GM12878 (cell line): ENCODE results near the gene GPC2. TPM values are rescaled to one million over a fixed set of nuclear protein-coding genes. Genes with fewer than 3 reads are reported as not detected.

Experiments used
- DPF2 ChIP-seq: fragments of 450-650 bp; IDR thresholded peaks from 2 replicates; pipeline ENCODE4 v1.6.1; 2017; ENCODE audit warnings: mild to moderate bottlenecking
- EED ChIP-seq: sonication (generic); IDR thresholded peaks from 2 replicates; pipeline ENCODE4 v1.6.1; 2016; ENCODE audit warnings: antibody characterized with exemption, low read depth
- EP300 ChIP-seq, 2 experiments: fragments of 150-350 bp in 1 of 2; IDR thresholded peaks; 2 replicates each; pipeline ENCODE4 v1.6.1; 2011 to 2012; ENCODE audit warnings: low read depth in 2 of 2, low read length in 2 of 2, borderline replicate concordance in 1 of 2, improper control_type of control experiment in 1 of 2, inconsistent platforms in 1 of 2; ENCODE audit not compliant: control insufficient read depth in 1 of 2
- GABPA ChIP-seq: IDR thresholded peaks from 2 replicates; pipeline ENCODE4 v1.6.1; 2014; ENCODE audit warnings: antibody characterized with exemption, low read depth, mild to moderate bottlenecking, inconsistent platforms
- GATAD2B ChIP-seq: fragments of 450-650 bp; conservative IDR thresholded peaks from 2 replicates; pipeline ENCODE4 v1.6.1; 2017; ENCODE audit warnings: low read depth, mild to moderate bottlenecking, moderate library complexity
- HDGF ChIP-seq: fragments of 450-650 bp; IDR thresholded peaks from 2 replicates; pipeline ENCODE4 v1.6.1; 2016; ENCODE audit warnings: antibody characterized with exemption
- IKZF1 ChIP-seq: fragments of 450-650 bp; conservative IDR thresholded peaks from 2 replicates; pipeline ENCODE4 v1.6.1; 2017; ENCODE audit warnings: antibody characterized with exemption, mild to moderate bottlenecking
- IKZF2 ChIP-seq, 2 experiments: fragments of 450-650 bp; IDR thresholded peaks; 2 replicates each; pipeline ENCODE4 v1.6.1; 2017; ENCODE audit warnings: mild to moderate bottlenecking in 2 of 2, moderate library complexity in 2 of 2
- MYB ChIP-seq: fragments of 150-350 bp; IDR thresholded peaks from 2 replicates; pipeline ENCODE4 v1.6.1; 2014; ENCODE audit warnings: mild to moderate bottlenecking, low read depth, low read length, borderline replicate concordance
- NFYA ChIP-seq: IDR thresholded peaks from 2 replicates; pipeline ENCODE4 v1.6.1; 2011; ENCODE audit warnings: low read depth, mild to moderate bottlenecking, low read length, improper control_type of control experiment, borderline replicate concordance
- PML ChIP-seq: IDR thresholded peaks from 2 replicates; pipeline ENCODE4 v1.6.1; 2012; ENCODE audit warnings: low read length, inconsistent platforms
- POLR2AphosphoS2 ChIP-seq: IDR thresholded peaks from 2 replicates; pipeline ENCODE4 v1.6.1; 2011; ENCODE audit warnings: low read depth, mild to moderate bottlenecking, low read length, improper control_type of control experiment, moderate library complexity
- RAD21 ChIP-seq: IDR thresholded peaks from 2 replicates; pipeline ENCODE4 v1.6.1; 2011; ENCODE audit warnings: mild to moderate bottlenecking, low read depth, low read length, moderate library complexity; ENCODE audit not compliant: insufficient read depth
- RAD51 ChIP-seq: fragments of 450-650 bp; IDR thresholded peaks from 2 replicates; pipeline ENCODE4 v1.6.1; 2016; ENCODE audit warnings: moderate library complexity, mild to moderate bottlenecking, inconsistent platforms
- RCOR1 ChIP-seq: conservative IDR thresholded peaks from 2 replicates; pipeline ENCODE4 v1.6.1; 2012; ENCODE audit warnings: low read depth, low read length, improper control_type of control experiment
- RFX5 ChIP-seq: IDR thresholded peaks from 2 replicates; pipeline ENCODE4 v1.6.1; 2011; ENCODE audit warnings: low read depth, low read length, improper control_type of control experiment
- RUNX3 ChIP-seq: IDR thresholded peaks from 2 replicates; pipeline ENCODE4 v1.6.1; 2012; ENCODE audit warnings: low read length, inconsistent platforms
- SMAD1 ChIP-seq: fragments of 450-650 bp; IDR thresholded peaks from 2 replicates; pipeline ENCODE4 v1.6.1; 2018; ENCODE audit warnings: mild to moderate bottlenecking, low read depth; ENCODE audit not compliant: partially characterized antibody
- SP1 ChIP-seq: IDR thresholded peaks from one replicate; pipeline ENCODE4 v1.6.1; 2011; ENCODE audit warnings: low read depth, low read length
- TAF1 ChIP-seq: IDR thresholded peaks from 2 replicates; pipeline ENCODE4 v1.6.1; 2011; ENCODE audit warnings: mild to moderate bottlenecking, low read depth, low read length, borderline replicate concordance
- TCF3 ChIP-seq: IDR thresholded peaks from 2 replicates; pipeline ENCODE4 v1.6.1; 2012; ENCODE audit warnings: low read depth, mild to moderate bottlenecking, low read length, borderline replicate concordance; ENCODE audit not compliant: insufficient read depth
- ZBED1 ChIP-seq: IDR thresholded peaks from 2 replicates; pipeline ENCODE4 v1.6.1; 2016; ENCODE audit warnings: borderline replicate concordance
- polyA plus RNA-seq, 11 experiments: library from polyadenylated mRNA; depleted of rRNA in 4 of 11; unstranded in 6 of 11; stranded (reverse) in 5 of 11; fragments of >200 nt; fragmentation: Nextera tagmentation in 4 of 11; fragmentation: Illumina TruSeq in 1 of 11; extraction: Ambion mirVana in 4 of 11; extraction: Trizol in 1 of 11; gene quantifications; 1 replicate in 1 of 11; 2 replicates in 10 of 11; pipeline versions ENCODE4 v1.2.1 to v1.2.3, GENCODE V29; 2011 to 2016; ENCODE audit warnings: inconsistent platforms in 2 of 11, missing spikeins in 2 of 11, low read depth in 1 of 11
- total RNA-seq, 4 experiments: library from RNA; depleted of rRNA in 3 of 4; stranded (reverse); fragments of >200 nt in 3 of 4; fragmentation: Illumina TruSeq in 1 of 4; extraction: Trizol in 1 of 4; gene quantifications; 2 replicates each; pipeline versions ENCODE4 v1.2.1 to v1.2.3, GENCODE V29; 2013 to 2021
- TF ChIP-seq, protein P1 (sequence below): fragments of 450-650 bp; IDR thresholded peaks from 2 replicates; pipeline ENCODE4 v1.6.1; 2016; ENCODE audit warnings: mild to moderate bottlenecking
- TF ChIP-seq, protein P2 (sequence below): fragments of 450-650 bp; IDR thresholded peaks from 2 replicates; pipeline ENCODE4 v1.6.1; 2014; ENCODE audit warnings: mild to moderate bottlenecking
- TF ChIP-seq, protein P3 (sequence below): fragments of 450-650 bp; conservative IDR thresholded peaks from 2 replicates; pipeline ENCODE4 v1.6.1; 2017; ENCODE audit warnings: mild to moderate bottlenecking, moderate library complexity

Gene GPC2
- total and polyA plus RNA-seq, 10 of the 15 experiments (the other 5 are each of a cell fraction or from before 2014, with no cell fraction given), result 0.19 to 6.3 (median 0.77) TPM

DNA sequence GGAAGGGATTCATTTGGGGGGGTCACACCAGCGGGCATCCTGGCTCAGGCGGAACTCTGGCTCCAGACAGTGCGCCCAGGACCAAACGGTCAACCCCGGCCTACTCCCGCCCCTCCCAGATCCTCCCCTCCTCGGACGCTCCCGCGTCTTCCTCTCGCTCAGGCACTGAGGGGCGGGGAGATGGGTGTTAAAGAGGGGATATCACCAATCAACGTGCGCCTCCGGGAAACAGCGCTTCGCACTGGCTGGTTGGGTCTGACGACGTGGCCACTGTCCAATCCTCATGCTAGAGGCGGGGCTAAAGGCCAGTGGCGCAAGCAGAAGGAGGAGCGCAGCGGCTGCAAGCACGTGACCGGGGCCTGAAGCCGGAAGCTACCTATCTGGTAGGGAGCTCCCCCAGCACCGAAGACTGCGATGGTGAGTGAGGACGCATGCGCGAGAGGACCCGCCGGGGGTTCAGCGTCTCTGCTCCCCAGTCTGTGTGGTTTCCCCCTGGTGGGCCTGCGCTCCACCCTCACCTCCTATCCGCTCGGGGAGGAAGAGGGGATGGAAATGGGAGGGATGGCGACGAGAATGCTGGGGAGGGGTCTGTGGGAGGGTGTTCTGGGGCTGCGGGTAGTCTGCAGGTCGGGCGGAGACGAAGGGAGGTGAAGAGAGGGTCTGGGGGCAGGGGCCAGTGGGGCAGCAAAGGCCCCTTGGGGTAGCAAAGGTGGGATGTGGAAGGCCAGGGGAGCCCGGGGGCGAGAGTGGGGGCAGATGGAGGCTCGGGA lies 28.4 kb downstream of the GPC2 start, which contains the start of gene LAMTOR4 (continued):
- TF ChIP-seq, protein P1, sequence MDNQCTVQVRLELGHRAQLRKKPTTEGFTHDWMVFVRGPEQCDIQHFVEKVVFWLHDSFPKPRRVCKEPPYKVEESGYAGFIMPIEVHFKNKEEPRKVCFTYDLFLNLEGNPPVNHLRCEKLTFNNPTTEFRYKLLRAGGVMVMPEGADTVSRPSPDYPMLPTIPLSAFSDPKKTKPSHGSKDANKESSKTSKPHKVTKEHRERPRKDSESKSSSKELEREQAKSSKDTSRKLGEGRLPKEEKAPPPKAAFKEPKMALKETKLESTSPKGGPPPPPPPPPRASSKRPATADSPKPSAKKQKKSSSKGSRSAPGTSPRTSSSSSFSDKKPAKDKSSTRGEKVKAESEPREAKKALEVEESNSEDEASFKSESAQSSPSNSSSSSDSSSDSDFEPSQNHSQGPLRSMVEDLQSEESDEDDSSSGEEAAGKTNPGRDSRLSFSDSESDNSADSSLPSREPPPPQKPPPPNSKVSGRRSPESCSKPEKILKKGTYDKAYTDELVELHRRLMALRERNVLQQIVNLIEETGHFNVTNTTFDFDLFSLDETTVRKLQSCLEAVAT, result 0 out of 2 replicates have a peak, but pooled peaks have one; percentile 66
- TF ChIP-seq TAF1 (peak; percentile 28; the same call in 1 of the 2 replicates), MYB (no peak), NFYA (peak; percentile 29; the same call in 1 of the 2 replicates), PML (peak; percentile 84; the same call in 1 of the 2 replicates), ZBED1 (0 out of 2 replicates have a peak, but pooled peaks have one; percentile 55), EP300 (IDR thresholded peaks at IDR 0.05; ENCODE audit: borderline replicate concordance in 1 of 2, control insufficient read depth in 1 of 2, low read depth in 2 of 2, low read length in 2 of 2) (peak in 1 of 2 experiments; percentile 14; a peak in 1 of 4 replicates), GATAD2B (peak; percentile 16; the same call in 1 of the 2 replicates), POLR2AphosphoS2 (peak; percentile 79; the same call in 1 of the 2 replicates), RFX5 (peak; percentile 71; the same call in 1 of the 2 replicates), HDGF (peak; percentile 94; the same call in 1 of the 2 replicates), SMAD1 (peak; percentile 67), RCOR1 (no peak), IKZF1 (peak; percentile 62), TCF3 (peak; percentile 25; the same call in 1 of the 2 replicates), RAD21 (no peak), SP1 (peak; percentile 99), IKZF2 (IDR thresholded peaks at IDR 0.05) (peak in 1 of 2 experiments; percentile 26; a peak in 2 of 4 replicates), GABPA (no peak), DPF2 (0 out of 2 replicates have a peak, but pooled peaks have one; percentile 57), RUNX3 (peak; percentile 54; the same call in 1 of the 2 replicates), RAD51 (peak; percentile 98), EED (peak; percentile 14; the same call in 1 of the 2 replicates)
- TF ChIP-seq, protein P2, sequence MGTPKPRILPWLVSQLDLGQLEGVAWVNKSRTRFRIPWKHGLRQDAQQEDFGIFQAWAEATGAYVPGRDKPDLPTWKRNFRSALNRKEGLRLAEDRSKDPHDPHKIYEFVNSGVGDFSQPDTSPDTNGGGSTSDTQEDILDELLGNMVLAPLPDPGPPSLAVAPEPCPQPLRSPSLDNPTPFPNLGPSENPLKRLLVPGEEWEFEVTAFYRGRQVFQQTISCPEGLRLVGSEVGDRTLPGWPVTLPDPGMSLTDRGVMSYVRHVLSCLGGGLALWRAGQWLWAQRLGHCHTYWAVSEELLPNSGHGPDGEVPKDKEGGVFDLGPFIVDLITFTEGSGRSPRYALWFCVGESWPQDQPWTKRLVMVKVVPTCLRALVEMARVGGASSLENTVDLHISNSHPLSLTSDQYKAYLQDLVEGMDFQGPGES, result peak; percentile 89
- TF ChIP-seq, protein P3, sequence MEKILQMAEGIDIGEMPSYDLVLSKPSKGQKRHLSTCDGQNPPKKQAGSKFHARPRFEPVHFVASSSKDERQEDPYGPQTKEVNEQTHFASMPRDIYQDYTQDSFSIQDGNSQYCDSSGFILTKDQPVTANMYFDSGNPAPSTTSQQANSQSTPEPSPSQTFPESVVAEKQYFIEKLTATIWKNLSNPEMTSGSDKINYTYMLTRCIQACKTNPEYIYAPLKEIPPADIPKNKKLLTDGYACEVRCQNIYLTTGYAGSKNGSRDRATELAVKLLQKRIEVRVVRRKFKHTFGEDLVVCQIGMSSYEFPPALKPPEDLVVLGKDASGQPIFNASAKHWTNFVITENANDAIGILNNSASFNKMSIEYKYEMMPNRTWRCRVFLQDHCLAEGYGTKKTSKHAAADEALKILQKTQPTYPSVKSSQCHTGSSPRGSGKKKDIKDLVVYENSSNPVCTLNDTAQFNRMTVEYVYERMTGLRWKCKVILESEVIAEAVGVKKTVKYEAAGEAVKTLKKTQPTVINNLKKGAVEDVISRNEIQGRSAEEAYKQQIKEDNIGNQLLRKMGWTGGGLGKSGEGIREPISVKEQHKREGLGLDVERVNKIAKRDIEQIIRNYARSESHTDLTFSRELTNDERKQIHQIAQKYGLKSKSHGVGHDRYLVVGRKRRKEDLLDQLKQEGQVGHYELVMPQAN, result no peak
